Lung (tissue), 12 donors: ENCODE data around the gene SIX1. TPM values are rescaled to one million over a fixed set of nuclear protein-coding genes. Genes with fewer than 3 reads are reported as not detected.

ENCODE experiments used
- ATAC-seq: fragments of 200-7000 bp; cut with Tn5 transposase; one replicate; pipeline ENCODE4 v1.9.1; 2020; ENCODE audit warnings: moderate number of reproducible peaks; ENCODE audit not compliant: insufficient read depth, low FRiP score
- DNase-seq, 3 donors: peaks; one replicate each; pipeline ENCODE4 v3.0.0-alpha.2; 2013 to 2017
- H3K27ac ChIP-seq, 2 donors: one replicate each; pipeline ENCODE4 v1.5.1; 2013; ENCODE audit warnings: mild to moderate bottlenecking in 2 of 2, moderate library complexity in 2 of 2, control low read depth in 1 of 2, inconsistent platforms in 1 of 2, low read depth in 1 of 2, low read length in 1 of 2
- H3K27me3 ChIP-seq, 3 donors: one replicate each; pipeline ENCODE4 v1.5.1; 2013; ENCODE audit warnings: low read length in 2 of 3; ENCODE audit not compliant: control insufficient read depth in 3 of 3, insufficient read depth in 3 of 3
- H3K36me3 ChIP-seq, 4 donors: one replicate each; pipeline ENCODE4 v1.5.1; 2013; ENCODE audit warnings: low read length in 4 of 4, mild to moderate bottlenecking in 1 of 4, moderate library complexity in 1 of 4; ENCODE audit not compliant: control insufficient read depth in 4 of 4, insufficient read depth in 4 of 4
- H3K4me1 ChIP-seq, 5 donors: one replicate each; pipeline ENCODE4 v1.5.1; 2013; ENCODE audit warnings: low read length in 5 of 5, mild to moderate bottlenecking in 2 of 5, moderate library complexity in 1 of 5; ENCODE audit not compliant: control insufficient read depth in 5 of 5, insufficient read depth in 5 of 5
- H3K4me3 ChIP-seq: one replicate; pipeline ENCODE4 v1.5.1; 2013; ENCODE audit warnings: mild to moderate bottlenecking, control low read depth, moderate library complexity
- H3K9ac ChIP-seq, 2 donors: one replicate each; pipeline ENCODE4 v1.5.1; 2013; ENCODE audit warnings: low read length in 2 of 2, control low read depth in 1 of 2; ENCODE audit not compliant: insufficient read depth in 1 of 2
- H3K9me3 ChIP-seq, 4 donors: one replicate each; pipeline ENCODE4 v1.5.1; 2013; ENCODE audit warnings: low read length in 3 of 4, mild to moderate bottlenecking in 1 of 4, moderate library complexity in 1 of 4; ENCODE audit not compliant: control insufficient read depth in 4 of 4, insufficient read depth in 3 of 4
- CTCF ChIP-seq: IDR thresholded peaks from 2 replicates; pipeline ENCODE4 v1.5.1; 2012; ENCODE audit warnings: mild to moderate bottlenecking; ENCODE audit errors: control extremely low read depth, extremely low read depth
- WGBS, 2 donors: extraction: QIAGEN DNeasy Blood & Tissue Kit; methylation state at CpG; one replicate each; pipeline ENCODE4 v1.1.7; 2013; 5-methylcytosine and 5-hydroxymethylcytosine counted together
- polyA plus RNA-seq, 2 donors: library from polyadenylated mRNA; stranded (reverse); fragments of 200-250 nt; gene quantifications; one replicate each; pipeline ENCODE4 v1.2.1, GENCODE V29; 2013
- total RNA-seq, 2 donors: library from RNA; depleted of rRNA in 1 of 2; stranded (reverse); fragments of >200 nt in 1 of 2; gene quantifications; one replicate each; pipeline ENCODE4 v1.2.1, GENCODE V29; 2014 to 2021
- donor health status: control.
- donor health status: control.
- donor health status: Bipolar disorder and iron deficiency.
- donor health status: healthy.
- donor health status: DM: yes; HTN: yes; CAD: no.

Gene SIX1
- total and polyA plus RNA-seq, 4 donors = 2.1 to 5.9 (median 3.8) TPM

GRCh38 chr14:60645126-60645741 lies 4.0 kb downstream of the SIX1 start:
- Histone ChIP-seq H3K27me3 (peaks cover 11 to 95% (median 94%) of the 10 kb centered on the region in 3 donors), H3K4me3 (no peak overlapping the region), H3K9me3 (peaks cover 0 to 11% (median 0%) of the 10 kb centered on the region in 4 donors), H3K27ac (no peak overlapping the region), H3K4me1 (peaks cover 0 to 56% (median 4%) of the 10 kb centered on the region in 5 donors), H3K9ac (no peak overlapping the region), H3K36me3 (no peaks in the 10 kb centered on the region)
- 29 to 52% methylated on average over 2 of the region's 2 CpGs for WGBS, 2 donors
- no peak for TF ChIP-seq CTCF
- DNase-seq = peak in 1 of 3 donors; percentile 31
- no peak for ATAC-seq

GRCh38 chr14:60644666-60645065 lies 4.6 kb downstream of the SIX1 start:
- no peak for TF ChIP-seq CTCF
- H3K27me3 ChIP-seq = peaks cover 11 to 95% (median 94%) of the 10 kb centered on the region in 3 donors
- WGBS, 2 donors = 60 to 62% methylated on average over 1 of the region's 1 CpG
- H3K27ac ChIP-seq = no peak overlapping the region
- H3K4me3 ChIP-seq = no peak overlapping the region
- no peak for ATAC-seq
- peaks cover 0 to 52% (median 4%) of the 10 kb centered on the region in 5 donors for H3K4me1 ChIP-seq
- peaks cover 0 to 11% (median 0%) of the 10 kb centered on the region in 4 donors for H3K9me3 ChIP-seq
- H3K36me3 ChIP-seq = no peaks in the 10 kb centered on the region
- peak in 1 of 3 donors; percentile 23 for DNase-seq
- no peak overlapping the region for H3K9ac ChIP-seq

GRCh38 chr14:60643463-60644314 lies 5.6 kb downstream of the SIX1 start:
- H3K4me3 ChIP-seq = no peak overlapping the region
- no peak overlapping the region for H3K9ac ChIP-seq
- H3K27me3 ChIP-seq = peaks cover 11 to 97% (median 97%) of the 10 kb centered on the region in 3 donors
- no peak for TF ChIP-seq CTCF
- peaks cover 0 to 11% (median 0%) of the 10 kb centered on the region in 4 donors for H3K9me3 ChIP-seq
- no peaks in the 10 kb centered on the region for H3K36me3 ChIP-seq
- DNase-seq (peak; percentile 46 to 76 (median 70)), ATAC-seq (no peak)
- WGBS, 2 donors = 11 to 18% methylated on average over 29 of the region's 29 CpGs
- H3K4me1 ChIP-seq = peaks cover 0 to 42% (median 4%) of the 10 kb centered on the region in 5 donors
- no peak overlapping the region for H3K27ac ChIP-seq
